HCT116 (cell line): Measurements from ENCODE around the gene TAF3. TPM values are rescaled to one million over a fixed set of nuclear protein-coding genes. Genes with fewer than 3 reads are reported as not detected.

ENCODE experiments used
- ATAC-seq: fragments of 200-7000 bp; cut with Tn5 transposase; 2 replicates; pipeline ENCODE4 v1.9.1; 2020; ENCODE audit warnings: mild to moderate bottlenecking, moderate library complexity
- BruUV-seq: library from RNA; stranded (reverse); fragments of 400-500 nt; replicated peaks from 2 replicates; lab custom pipeline; 2021; lab: Mats Ljungman, UMichigan
- CTCF ChIA-PET: fragments of 300-600 bp; sonication (Branson Sonifier 250); formaldehyde crosslinking; loops from one replicate; lab custom pipeline; 2021; ENCODE audit warnings: antibody characterized with exemption; lab: Charles Lee
- POLR2A ChIA-PET: fragments of 300-600, 350-600 bp; sonication (Branson Sonifier 250); formaldehyde crosslinking; loops from one replicate; lab custom pipeline; 2021; ENCODE audit warnings: antibody characterized with exemption; lab: Charles Lee
- RAD21 ChIA-PET, 2 experiments: fragments of 300-600 bp; sonication (Branson Sonifier 250); formaldehyde crosslinking; loops; one replicate each; lab custom pipeline; 2023; ENCODE audit warnings: low total read pairs in 2 of 2; ENCODE audit not compliant: uncharacterized antibody in 2 of 2, unreplicated experiment in 2 of 2, low non-redundant PET in 1 of 2; lab: Charles Lee
- DNase-seq: peaks from one replicate; pipeline ENCODE4 v3.0.0-alpha.2; 2010; ENCODE audit warnings: low read depth, low spot score
- H2AFZ ChIP-seq: fragments of 200-600 bp; shearing (Covaris generic), sonication (generic); 2 replicates; pipeline ENCODE4 v1.6.1; 2017; ENCODE audit warnings: low read depth, mixed run types, mixed read lengths, antibody characterized with exemption, low read length; ENCODE audit not compliant: poor library complexity, severe bottlenecking
- H3K27ac ChIP-seq: 2 replicates; pipeline ENCODE4 v1.5.1; 2012; ENCODE audit warnings: low read depth, low read length
- H3K27me3 ChIP-seq: fragments of 200-600 bp; sonication (generic); 2 replicates; pipeline ENCODE4 v1.6.1; 2016; ENCODE audit warnings: mixed run types, low read length, mixed read lengths; ENCODE audit not compliant: insufficient read depth
- H3K36me3 ChIP-seq, 2 experiments: fragments of 200-500 bp in 1 of 2; fragments of 200-600 bp in 1 of 2; sonication (Bioruptor generic) in 1 of 2; sonication (generic) in 1 of 2; 2 replicates each; pipeline versions ENCODE4 v1.5.1 to v1.6.1; 2014 to 2016; ENCODE audit warnings: low read length in 2 of 2, inconsistent platforms in 1 of 2, mixed read lengths in 1 of 2, mixed run types in 1 of 2; ENCODE audit not compliant: insufficient read depth in 2 of 2, control insufficient read depth in 1 of 2
- H3K4me1 ChIP-seq, 2 experiments: fragments of 200-600 bp in 1 of 2; sonication (generic) in 1 of 2; 2 replicates each; pipeline versions ENCODE4 v1.5.1 to v1.6.1; 2012 to 2017; ENCODE audit warnings: low read length in 2 of 2, inconsistent platforms in 1 of 2, mild to moderate bottlenecking in 1 of 2, mixed read lengths in 1 of 2, mixed run types in 1 of 2, moderate library complexity in 1 of 2; ENCODE audit not compliant: insufficient read depth in 2 of 2, control insufficient read depth in 1 of 2
- H3K4me2 ChIP-seq: fragments of 200-600 bp; sonication (generic); 2 replicates; pipeline ENCODE4 v1.6.1; 2017; ENCODE audit warnings: mixed run types, low read length, mixed read lengths
- H3K4me3 ChIP-seq, 2 experiments: fragments of 200-600 bp in 1 of 2; sonication (generic) in 1 of 2; replicated peaks in 1 of 2; 2 replicates each; pipeline ENCODE4 v1.5.1; 2011 to 2016; ENCODE audit warnings: low read length in 2 of 2, control low read depth in 1 of 2, low read depth in 1 of 2, mild to moderate bottlenecking in 1 of 2, mixed read lengths in 1 of 2, mixed run types in 1 of 2
- H3K79me2 ChIP-seq: fragments of 200-600 bp; sonication (generic); 2 replicates; pipeline ENCODE4 v1.6.1; 2017; ENCODE audit warnings: mild to moderate bottlenecking, mixed run types, low read length, moderate library complexity, mixed read lengths; ENCODE audit not compliant: insufficient read depth
- H3K9ac ChIP-seq: fragments of 200-600 bp; sonication (generic); 2 replicates; pipeline ENCODE4 v1.6.1; 2016; ENCODE audit warnings: low read length, mixed read lengths
- H3K9me2 ChIP-seq: fragments of 200-600 bp; sonication (generic), shearing (Covaris generic); 2 replicates; pipeline ENCODE4 v1.6.1; 2017; ENCODE audit warnings: mixed run types, mild to moderate bottlenecking, moderate library complexity; ENCODE audit not compliant: insufficient read depth
- H3K9me3 ChIP-seq, 2 experiments: fragments of 200-500 bp in 1 of 2; fragments of 200-600 bp in 1 of 2; sonication (Bioruptor generic) in 1 of 2; sonication (generic) in 1 of 2; 2 replicates each; pipeline ENCODE4 v1.6.1; 2014 to 2017; ENCODE audit warnings: low read length in 2 of 2, mixed read lengths in 2 of 2, inconsistent platforms in 1 of 2, low read depth in 1 of 2, mild to moderate bottlenecking in 1 of 2, mixed run types in 1 of 2, moderate library complexity in 1 of 2; ENCODE audit not compliant: control insufficient read depth in 1 of 2, insufficient read depth in 1 of 2
- H4K20me1 ChIP-seq: fragments of 200-600 bp; sonication (generic), shearing (Covaris generic); 2 replicates; pipeline ENCODE4 v1.6.1; 2017; ENCODE audit warnings: mixed run types, mild to moderate bottlenecking, moderate library complexity; ENCODE audit not compliant: insufficient read depth
- CBX3 ChIP-seq: IDR thresholded peaks from 2 replicates; pipeline ENCODE4 v1.6.1; 2012; ENCODE audit warnings: low read depth
- CEBPB ChIP-seq: IDR thresholded peaks from 2 replicates; pipeline ENCODE4 v1.6.1; 2012; ENCODE audit warnings: low read depth
- EGR1 ChIP-seq: IDR thresholded peaks from 2 replicates; pipeline ENCODE4 v1.6.1; 2012; ENCODE audit warnings: low read depth
- ELF1 ChIP-seq: IDR thresholded peaks from 2 replicates; pipeline ENCODE4 v1.6.1; 2012; ENCODE audit warnings: low read depth, borderline replicate concordance
- EZH2 ChIP-seq: fragments of 200-600 bp; sonication (generic); IDR thresholded peaks from 2 replicates; pipeline ENCODE4 v1.6.1; 2017; ENCODE audit warnings: antibody characterized with exemption, mixed run types
- EZH2phosphoT487 ChIP-seq: fragments of 200-600 bp; IDR thresholded peaks from 2 replicates; pipeline ENCODE4 v1.6.1; 2018; ENCODE audit warnings: antibody characterized with exemption, borderline replicate concordance
- POLR2A ChIP-seq: IDR thresholded peaks from 2 replicates; pipeline ENCODE4 v1.7.0; 2011; ENCODE audit warnings: borderline replicate concordance; ENCODE audit not compliant: insufficient read depth, insufficient read length; ENCODE audit errors: extremely low read depth
- POLR2AphosphoS5 ChIP-seq: IDR thresholded peaks from 2 replicates; pipeline ENCODE4 v1.6.1; 2011; ENCODE audit warnings: mild to moderate bottlenecking, low read depth, low read length, moderate library complexity
- SRF ChIP-seq: IDR thresholded peaks from 2 replicates; pipeline ENCODE4 v1.6.1; 2012; ENCODE audit warnings: low read depth
- TCF7L2 ChIP-seq: IDR thresholded peaks from 2 replicates; pipeline ENCODE4 v1.7.0; 2011; ENCODE audit warnings: borderline replicate concordance, inconsistent platforms; ENCODE audit not compliant: insufficient read depth, insufficient read length; ENCODE audit errors: extremely low read depth
- YY1 ChIP-seq: IDR thresholded peaks from 2 replicates; pipeline ENCODE4 v1.6.1; 2011; ENCODE audit warnings: low read length, low read depth, moderate library complexity, mild to moderate bottlenecking; ENCODE audit not compliant: insufficient replicate concordance; ENCODE audit errors: extremely low read depth
- ZFX ChIP-seq: fragments of 450-650 bp; IDR thresholded peaks from 2 replicates; pipeline ENCODE4 v1.6.1; 2017
- ZNF274 ChIP-seq: fragments of 200-500 bp; sonication (Bioruptor generic); IDR thresholded peaks from 2 replicates; pipeline ENCODE4 v1.6.1; 2014; ENCODE audit warnings: mild to moderate bottlenecking, low read depth, low read length, inconsistent platforms
- intact Hi-C: fragments of 100-400 bp; cut with micrococcal nuclease; formaldehyde crosslinking; loops from 2 replicates; pipeline ENCODE4 v1.10.0; 2022
- total RNA-seq: library from RNA; stranded (reverse); gene quantifications from one replicate; pipeline ENCODE4 v1.2.1, GENCODE V29; 2021; ENCODE audit not compliant: unreplicated experiment
- TF ChIP-seq, protein P1 (sequence below): IDR thresholded peaks from 2 replicates; pipeline ENCODE4 v1.6.1; 2011; ENCODE audit warnings: mild to moderate bottlenecking, low read length, moderate library complexity; ENCODE audit not compliant: insufficient replicate concordance; ENCODE audit errors: extremely low read depth
- TF ChIP-seq, protein P2 (sequence below), 3 experiments: fragments of 200-600 bp in 1 of 3; sonication (generic) in 1 of 3; IDR thresholded peaks in 2 of 3; conservative IDR thresholded peaks in 1 of 3; 2 replicates each; pipeline ENCODE4 v1.5.1; 2012 to 2017; ENCODE audit warnings: low read depth in 2 of 3, low read length in 2 of 3, antibody characterized with exemption in 1 of 3, borderline replicate concordance in 1 of 3, control low read depth in 1 of 3, mild to moderate bottlenecking in 1 of 3, mixed read lengths in 1 of 3, mixed run types in 1 of 3, moderate library complexity in 1 of 3; ENCODE audit not compliant: insufficient read depth in 1 of 3

Gene TAF3
- total RNA-seq, 1 experiment from 2014 or later: 8.0 TPM

DNA sequence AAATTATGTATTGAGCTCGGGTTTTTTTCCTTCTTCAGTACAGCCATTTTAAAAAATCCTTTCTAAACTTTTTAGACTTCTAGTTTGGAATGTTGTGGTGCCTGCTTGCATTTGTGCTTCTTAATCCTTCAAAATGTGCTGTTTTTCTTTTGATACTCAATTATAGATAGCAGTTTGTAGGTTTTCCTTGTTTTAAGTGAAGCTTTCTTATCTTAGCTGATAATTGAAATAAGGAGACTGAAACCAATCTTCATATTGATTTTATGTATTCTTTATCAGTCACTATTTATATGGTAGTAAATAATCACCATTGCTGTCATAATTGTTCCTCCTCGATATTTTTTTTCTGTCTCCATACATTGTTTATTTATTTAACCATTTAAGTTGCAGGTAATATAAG, 56.6 kb downstream of the TAF3 start:
- H3K9me2 ChIP-seq: no peaks in the 10 kb centered on the region
- intact Hi-C loops: loop anchor here (5.0 to 10.0 kb wide), 2 partner anchors 348 to 430 kb away; no protein-coding TSS in a partner anchor
- ChIA-PET CTCF (interaction anchor here (1.1 kb wide), 1 partner anchor 1333 kb away, joined by 3 read pairs; no protein-coding TSS in a partner anchor), RAD21 (no interaction called here), POLR2A (no interaction called here)
- BruUV-seq: no TSS peak
- H3K36me3 ChIP-seq: no peaks in the 10 kb centered on the region
- no peak overlapping the region for H2AFZ ChIP-seq
- H3K79me2 ChIP-seq: no peaks in the 10 kb centered on the region; the same call in none of the 2 replicates
- no peaks in the 10 kb centered on the region for H4K20me1 ChIP-seq
- H3K27me3 ChIP-seq: no peaks in the 10 kb centered on the region
- H3K4me1 ChIP-seq: no peaks in the 10 kb centered on the region
- ATAC-seq (no peak), DNase-seq (no peak)
- H3K27ac ChIP-seq: no peak overlapping the region
- no peak overlapping the region for H3K4me2 ChIP-seq
- TF ChIP-seq, protein P1, sequence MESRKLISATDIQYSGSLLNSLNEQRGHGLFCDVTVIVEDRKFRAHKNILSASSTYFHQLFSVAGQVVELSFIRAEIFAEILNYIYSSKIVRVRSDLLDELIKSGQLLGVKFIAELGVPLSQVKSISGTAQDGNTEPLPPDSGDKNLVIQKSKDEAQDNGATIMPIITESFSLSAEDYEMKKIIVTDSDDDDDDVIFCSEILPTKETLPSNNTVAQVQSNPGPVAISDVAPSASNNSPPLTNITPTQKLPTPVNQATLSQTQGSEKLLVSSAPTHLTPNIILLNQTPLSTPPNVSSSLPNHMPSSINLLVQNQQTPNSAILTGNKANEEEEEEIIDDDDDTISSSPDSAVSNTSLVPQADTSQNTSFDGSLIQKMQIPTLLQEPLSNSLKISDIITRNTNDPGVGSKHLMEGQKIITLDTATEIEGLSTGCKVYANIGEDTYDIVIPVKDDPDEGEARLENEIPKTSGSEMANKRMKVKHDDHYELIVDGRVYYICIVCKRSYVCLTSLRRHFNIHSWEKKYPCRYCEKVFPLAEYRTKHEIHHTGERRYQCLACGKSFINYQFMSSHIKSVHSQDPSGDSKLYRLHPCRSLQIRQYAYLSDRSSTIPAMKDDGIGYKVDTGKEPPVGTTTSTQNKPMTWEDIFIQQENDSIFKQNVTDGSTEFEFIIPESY: no peak
- TF ChIP-seq EZH2phosphoT487 (no peak), POLR2A (no peak), CEBPB (no peak), YY1 (no peak), SRF (no peak), ZFX (no peak)
- H3K4me3 ChIP-seq: no peak overlapping the region
- no peaks in the 10 kb centered on the region for H3K9me3 ChIP-seq
- H3K9ac ChIP-seq: no peak overlapping the region

DNA sequence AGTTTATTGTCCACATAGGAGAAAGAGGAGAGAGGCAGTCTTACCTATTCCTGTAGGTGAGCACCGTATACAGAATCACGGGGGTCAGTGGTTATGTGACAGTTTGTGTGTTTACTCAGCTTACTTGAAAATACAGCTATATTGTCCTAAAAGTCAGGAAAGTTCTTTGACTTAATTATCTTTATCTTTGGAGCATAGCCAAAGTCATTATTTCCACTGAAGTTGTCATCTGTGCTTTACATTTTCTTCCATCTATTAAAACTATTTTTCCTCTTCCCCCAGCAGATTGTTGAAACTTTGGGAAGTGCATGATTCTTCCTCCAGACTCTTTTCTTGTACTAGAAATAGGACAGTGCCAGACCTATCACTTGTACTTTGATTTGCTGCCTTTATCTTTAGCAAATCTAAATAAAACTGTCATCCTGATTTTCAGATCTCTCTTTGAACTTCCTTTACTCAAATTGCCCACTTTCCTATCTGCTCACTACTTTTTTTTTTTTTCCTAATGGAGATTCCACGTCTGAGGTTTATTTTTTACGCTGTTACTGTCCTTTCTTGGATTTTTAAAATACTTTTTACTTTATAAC, 58.3 kb downstream of the TAF3 start:
- DNase-seq (no peak), ATAC-seq (no peak)
- Histone ChIP-seq H3K4me1 (no peaks in the 10 kb centered on the region), H3K36me3 (no peaks in the 10 kb centered on the region), H3K4me3 (no peak overlapping the region), H3K79me2 (no peaks in the 10 kb centered on the region; the same call in none of the 2 replicates), H2AFZ (no peak overlapping the region), H3K4me2 (no peak overlapping the region), H3K9me2 (no peaks in the 10 kb centered on the region), H3K9ac (no peak overlapping the region), H3K27me3 (no peaks in the 10 kb centered on the region), H4K20me1 (no peaks in the 10 kb centered on the region), H3K9me3 (no peaks in the 10 kb centered on the region), H3K27ac (no peak overlapping the region)
- RAD21 ChIA-PET: no interaction called here
- no TSS peak for BruUV-seq
- POLR2A ChIA-PET: no interaction called here
- intact Hi-C loops: loop anchor here (10.0 kb wide), 1 partner anchor 428 kb away; no protein-coding TSS in a partner anchor
- CTCF ChIA-PET: no interaction called here
- TF ChIP-seq CEBPB (no peak), EZH2phosphoT487 (no peak), ELF1 (no peak), POLR2A (no peak), CBX3 (no peak), ZNF274 (no peak), EZH2 (no peak), EGR1 (no peak), TCF7L2 (no peak), POLR2AphosphoS5 (no peak)
- TF ChIP-seq, protein P2, sequence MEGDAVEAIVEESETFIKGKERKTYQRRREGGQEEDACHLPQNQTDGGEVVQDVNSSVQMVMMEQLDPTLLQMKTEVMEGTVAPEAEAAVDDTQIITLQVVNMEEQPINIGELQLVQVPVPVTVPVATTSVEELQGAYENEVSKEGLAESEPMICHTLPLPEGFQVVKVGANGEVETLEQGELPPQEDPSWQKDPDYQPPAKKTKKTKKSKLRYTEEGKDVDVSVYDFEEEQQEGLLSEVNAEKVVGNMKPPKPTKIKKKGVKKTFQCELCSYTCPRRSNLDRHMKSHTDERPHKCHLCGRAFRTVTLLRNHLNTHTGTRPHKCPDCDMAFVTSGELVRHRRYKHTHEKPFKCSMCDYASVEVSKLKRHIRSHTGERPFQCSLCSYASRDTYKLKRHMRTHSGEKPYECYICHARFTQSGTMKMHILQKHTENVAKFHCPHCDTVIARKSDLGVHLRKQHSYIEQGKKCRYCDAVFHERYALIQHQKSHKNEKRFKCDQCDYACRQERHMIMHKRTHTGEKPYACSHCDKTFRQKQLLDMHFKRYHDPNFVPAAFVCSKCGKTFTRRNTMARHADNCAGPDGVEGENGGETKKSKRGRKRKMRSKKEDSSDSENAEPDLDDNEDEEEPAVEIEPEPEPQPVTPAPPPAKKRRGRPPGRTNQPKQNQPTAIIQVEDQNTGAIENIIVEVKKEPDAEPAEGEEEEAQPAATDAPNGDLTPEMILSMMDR (IDR thresholded peaks at IDR 0.05 in 2 of 3, conservative IDR thresholded peaks at IDR 0.05 in 1 of 3; ENCODE audit: borderline replicate concordance in 1 of 3, insufficient read depth in 1 of 3, low read depth in 2 of 3, low read length in 2 of 3): no peak
